Tibial nerve (tissue), 4 donors: ENCODE data around the gene RAB27B. TPM values are rescaled to one million over a fixed set of nuclear protein-coding genes. Genes with fewer than 3 reads are reported as not detected.

Experiments
- DNase-seq, 2 donors: peaks; one replicate each; pipeline ENCODE4 v3.0.0-alpha.2; 2019; ENCODE audit warnings: low spot score in 2 of 2
- H3K27ac ChIP-seq, 4 donors: fragments of 200-600 bp; sonication (generic) in 3 of 4; one replicate each; pipeline ENCODE4 v1.5.1; 2017 to 2019; ENCODE audit warnings: mild to moderate bottlenecking in 1 of 4
- H3K27me3 ChIP-seq, 2 donors: fragments of 200-600 bp; sonication (generic) in 1 of 2; one replicate each; pipeline versions ENCODE4 v1.5.1 to v1.6.0; 2017 to 2019
- H3K36me3 ChIP-seq, 3 donors: fragments of 200-600 bp; sonication (generic); one replicate each; pipeline ENCODE4 v1.5.1; 2018 to 2019
- H3K4me1 ChIP-seq, 4 donors: fragments of 200-600 bp; sonication (generic) in 3 of 4; one replicate each; pipeline ENCODE4 v1.5.1; 2017 to 2019
- H3K4me3 ChIP-seq, 4 donors: fragments of 200-600 bp; sonication (generic) in 3 of 4; one replicate each; pipeline ENCODE4 v1.5.1; 2017 to 2019; ENCODE audit warnings: mild to moderate bottlenecking in 1 of 4, moderate library complexity in 1 of 4
- H3K9me3 ChIP-seq, 4 donors: fragments of 200-600 bp; sonication (generic) in 3 of 4; one replicate each; pipeline ENCODE4 v1.5.1; 2017 to 2019
- CTCF ChIP-seq, 5 experiments: fragments of 200-600 bp in 3 of 5; fragments of 450-650 bp in 2 of 5; sonication (generic) in 3 of 5; IDR thresholded peaks; one replicate each; pipeline ENCODE4 v1.5.1; 2016 to 2019; ENCODE audit warnings: antibody characterized with exemption in 5 of 5, mild to moderate bottlenecking in 3 of 5, moderate library complexity in 2 of 5
- EP300 ChIP-seq, 2 donors: sonication (generic); formaldehyde crosslinking; IDR thresholded peaks; one replicate each; pipeline ENCODE4 v1.6.1; 2017; ENCODE audit warnings: antibody characterized with exemption in 2 of 2, mild to moderate bottlenecking in 1 of 2
- POLR2A ChIP-seq, 2 donors: fragments of 450-650 bp; IDR thresholded peaks; one replicate each; pipeline ENCODE4 v1.6.1; 2017; ENCODE audit warnings: antibody characterized with exemption in 2 of 2, mild to moderate bottlenecking in 2 of 2, moderate library complexity in 2 of 2
- WGBS, 2 donors: methylation state at CpG; one replicate each; pipeline ENCODE4 v1.1.5; 2018; 5-methylcytosine and 5-hydroxymethylcytosine counted together
- total RNA-seq, 4 donors: library from RNA; depleted of rRNA; stranded (reverse); fragments of >200 nt; gene quantifications; one replicate each; pipeline ENCODE4 v1.1.0, GENCODE V29; 2016

The RAB27B gene
- total RNA-seq, 4 donors from 2014 or later: under 0.01 to 0.22 TPM; not detected in 2

GRCh38 chr18:54787121-54787520 lies 41.2 kb upstream of the RAB27B start:
- H3K4me3 ChIP-seq: no peak overlapping the region
- DNase-seq: no peak
- no peaks in the 10 kb centered on the region for H3K9me3 ChIP-seq
- TF ChIP-seq CTCF (IDR thresholded peaks at IDR 0.05): no peak
- TF ChIP-seq EP300 (IDR thresholded peaks at IDR 0.05): no peak
- 47 to 68% methylated on average over 5 of the region's 5 CpGs for WGBS, 2 donors
- no peaks in the 10 kb centered on the region for H3K4me1 ChIP-seq
- H3K27me3 ChIP-seq: no peaks in the 10 kb centered on the region
- no peak overlapping the region for H3K27ac ChIP-seq
- no peaks in the 10 kb centered on the region for H3K36me3 ChIP-seq

- no peaks in the 10 kb centered on the region for H3K4me1 ChIP-seq
- H3K27ac ChIP-seq: no peak overlapping the region
- DNase-seq: no peak
- no peak for TF ChIP-seq CTCF (IDR thresholded peaks at IDR 0.05)
- no peak for TF ChIP-seq EP300 (IDR thresholded peaks at IDR 0.05)
- no peak for TF ChIP-seq POLR2A (IDR thresholded peaks at IDR 0.05)
- no peak overlapping the region for H3K4me3 ChIP-seq
- no peaks in the 10 kb centered on the region for H3K27me3 ChIP-seq
- H3K9me3 ChIP-seq: no peaks in the 10 kb centered on the region
- no peaks in the 10 kb centered on the region for H3K36me3 ChIP-seq
Observed at GRCh38 chr18:54787616-54788015, 40.7 kb upstream of the RAB27B start.

- TF ChIP-seq EP300 (IDR thresholded peaks at IDR 0.05): no peak
- no peak for TF ChIP-seq CTCF (IDR thresholded peaks at IDR 0.05)
- TF ChIP-seq POLR2A (IDR thresholded peaks at IDR 0.05): no peak
- no peaks in the 10 kb centered on the region for H3K36me3 ChIP-seq
- 62 to 71% methylated on average over 1 of the region's 1 CpG for WGBS, 2 donors
- DNase-seq: no peak
- H3K27ac ChIP-seq: no peak overlapping the region
- H3K27me3 ChIP-seq: no peaks in the 10 kb centered on the region
- H3K4me1 ChIP-seq: no peaks in the 10 kb centered on the region
- H3K4me3 ChIP-seq: no peak overlapping the region
- H3K9me3 ChIP-seq: no peaks in the 10 kb centered on the region
Observed at GRCh38 chr18:54790109-54790508, 38.2 kb upstream of the RAB27B start.

- Histone ChIP-seq H3K4me3 (no peak overlapping the region), H3K9me3 (no peaks in the 10 kb centered on the region), H3K4me1 (no peaks in the 10 kb centered on the region), H3K27ac (no peak overlapping the region), H3K27me3 (no peaks in the 10 kb centered on the region), H3K36me3 (no peaks in the 10 kb centered on the region)
- TF ChIP-seq CTCF (IDR thresholded peaks at IDR 0.05) (no peak), EP300 (IDR thresholded peaks at IDR 0.05) (no peak), POLR2A (IDR thresholded peaks at IDR 0.05) (no peak)
- DNase-seq: no peak
- WGBS, 2 donors: 96 to 97% methylated on average over 12 of the region's 12 CpGs
Observed at GRCh38 chr18:54791657-54792056, 36.6 kb upstream of the RAB27B start.

- no peak for TF ChIP-seq CTCF (IDR thresholded peaks at IDR 0.05)
- no peak for TF ChIP-seq POLR2A (IDR thresholded peaks at IDR 0.05)
- TF ChIP-seq EP300 (IDR thresholded peaks at IDR 0.05): no peak
- no peaks in the 10 kb centered on the region for H3K9me3 ChIP-seq
- WGBS, 2 donors: 95 to 97% methylated on average over 9 of the region's 9 CpGs
- no peaks in the 10 kb centered on the region for H3K36me3 ChIP-seq
- no peak overlapping the region for H3K4me3 ChIP-seq
- H3K4me1 ChIP-seq: no peaks in the 10 kb centered on the region
- H3K27ac ChIP-seq: no peak overlapping the region
- no peaks in the 10 kb centered on the region for H3K27me3 ChIP-seq
- no peak for DNase-seq
Observed at GRCh38 chr18:54792079-54792478, 36.2 kb upstream of the RAB27B start.
